Panc1 (cell line): ENCODE measurements around the gene ZBTB37. TPM values are rescaled to one million over a fixed set of nuclear protein-coding genes. Genes with fewer than 3 reads are reported as not detected.

Source experiments
- ATAC-seq: fragments of 200-7000 bp; cut with Tn5 transposase; 2 replicates; pipeline ENCODE4 v1.9.1; 2020; ENCODE audit warnings: mild to moderate bottlenecking, moderate library complexity
- BruUV-seq: library from RNA; stranded (reverse); fragments of 400-500 nt; replicated peaks from 2 replicates; lab custom pipeline; 2021; lab: Mats Ljungman, UMichigan
- CTCF ChIA-PET: fragments of 300-600 bp; sonication (Branson Sonifier 250); formaldehyde crosslinking; loops from one replicate; lab custom pipeline; 2022; ENCODE audit warnings: antibody characterized with exemption; lab: Charles Lee
- POLR2A ChIA-PET: fragments of 300-600 bp; sonication (Branson Sonifier 250); formaldehyde crosslinking; loops from one replicate; lab custom pipeline; 2022; ENCODE audit warnings: antibody characterized with exemption; lab: Charles Lee
- DNase-seq: peaks from one replicate; pipeline ENCODE4 v3.0.0-alpha.2; 2010; ENCODE audit warnings: low read depth, low spot score
- H3K27ac ChIP-seq: 2 replicates; pipeline ENCODE4 v1.5.1; 2011; ENCODE audit warnings: mild to moderate bottlenecking, low read length, inconsistent platforms
- H3K27me3 ChIP-seq: fragments of 200-500 bp; sonication (Bioruptor generic); 2 replicates; pipeline ENCODE4 v1.6.0; 2014; ENCODE audit warnings: low read length, inconsistent platforms; ENCODE audit not compliant: control insufficient read depth, insufficient read depth
- H3K36me3 ChIP-seq: fragments of 200-500 bp; sonication (Bioruptor generic); 2 replicates; pipeline ENCODE4 v1.5.1; 2014; ENCODE audit warnings: inconsistent platforms, mild to moderate bottlenecking, low read length, moderate library complexity; ENCODE audit not compliant: control insufficient read depth, insufficient read depth
- H3K4me1 ChIP-seq: 2 replicates; pipeline ENCODE4 v1.5.1; 2011; ENCODE audit warnings: inconsistent platforms, mild to moderate bottlenecking, low read length, moderate library complexity; ENCODE audit not compliant: control insufficient read depth, insufficient read depth
- H3K4me3 ChIP-seq, 2 experiments: 2 replicates each; pipeline ENCODE4 v1.5.1; 2011 to 2012; ENCODE audit warnings: low read depth in 2 of 2, low read length in 2 of 2, mild to moderate bottlenecking in 2 of 2, inconsistent platforms in 1 of 2, moderate library complexity in 1 of 2
- H3K9me3 ChIP-seq: fragments of 200-500 bp; sonication (Bioruptor generic); 2 replicates; pipeline ENCODE4 v1.5.1; 2014; ENCODE audit warnings: low read depth, mild to moderate bottlenecking, inconsistent platforms, low read length, moderate library complexity; ENCODE audit not compliant: control insufficient read depth, insufficient read depth
- CTCF ChIP-seq: fragments of 450-650 bp; IDR thresholded peaks from 2 replicates; pipeline ENCODE4 v1.5.1; 2017; ENCODE audit warnings: mild to moderate bottlenecking
- POLR2AphosphoS5 ChIP-seq: IDR thresholded peaks from 2 replicates; pipeline ENCODE4 v1.6.1; 2012; ENCODE audit warnings: mild to moderate bottlenecking, low read depth, low read length, moderate library complexity
- SIN3A ChIP-seq: IDR thresholded peaks from 2 replicates; pipeline ENCODE4 v1.6.1; 2012; ENCODE audit warnings: low read depth, mild to moderate bottlenecking, low read length, moderate library complexity, borderline replicate concordance; ENCODE audit not compliant: insufficient read depth
- TCF7L2 ChIP-seq: IDR thresholded peaks from 2 replicates; pipeline ENCODE4 v1.6.1; 2011; ENCODE audit warnings: mild to moderate bottlenecking, low read depth, low read length, inconsistent platforms
- in situ Hi-C: cut with HindIII; loops from 2 replicates; pipeline ENCODE4 v1.10.0; 2016; ENCODE audit warnings: low sequenced_read_pairs, low pct_unique_long_range_greater_than_20kb
- intact Hi-C: fragments of 100-400 bp; cut with micrococcal nuclease; formaldehyde crosslinking; loops from one replicate; pipeline ENCODE4 v1.10.0; 2022; ENCODE audit not compliant: unreplicated experiment
- total RNA-seq: library from RNA; stranded (reverse); gene quantifications from one replicate; pipeline ENCODE4 v1.2.1, GENCODE V29; 2021; ENCODE audit not compliant: unreplicated experiment
- TF ChIP-seq, protein P1 (sequence below), 2 experiments: IDR thresholded peaks; 2 replicates each; pipeline ENCODE4 v1.6.1; 2011 to 2012; ENCODE audit warnings: low read depth in 2 of 2, control low read depth in 1 of 2, low read length in 1 of 2, mild to moderate bottlenecking in 1 of 2, moderate library complexity in 1 of 2; ENCODE audit not compliant: insufficient read depth in 1 of 2

Gene ZBTB37
- total RNA-seq, 1 experiment from 2014 or later = 11.6 TPM

- POLR2A ChIA-PET = no interaction called here
- H3K4me3 ChIP-seq = no peak overlapping the region
- no peak overlapping the region for H3K27ac ChIP-seq
- no peaks in the 10 kb centered on the region for H3K9me3 ChIP-seq
- no peaks in the 10 kb centered on the region; the same call in 1 of the 2 replicates for H3K27me3 ChIP-seq
- in situ Hi-C loops = no loop called here
- H3K36me3 ChIP-seq = no peaks in the 10 kb centered on the region
- no peak for ATAC-seq
- TF ChIP-seq CTCF (no peak), POLR2AphosphoS5 (no peak), SIN3A (no peak), TCF7L2 (no peak)
- TF ChIP-seq, protein P1, sequence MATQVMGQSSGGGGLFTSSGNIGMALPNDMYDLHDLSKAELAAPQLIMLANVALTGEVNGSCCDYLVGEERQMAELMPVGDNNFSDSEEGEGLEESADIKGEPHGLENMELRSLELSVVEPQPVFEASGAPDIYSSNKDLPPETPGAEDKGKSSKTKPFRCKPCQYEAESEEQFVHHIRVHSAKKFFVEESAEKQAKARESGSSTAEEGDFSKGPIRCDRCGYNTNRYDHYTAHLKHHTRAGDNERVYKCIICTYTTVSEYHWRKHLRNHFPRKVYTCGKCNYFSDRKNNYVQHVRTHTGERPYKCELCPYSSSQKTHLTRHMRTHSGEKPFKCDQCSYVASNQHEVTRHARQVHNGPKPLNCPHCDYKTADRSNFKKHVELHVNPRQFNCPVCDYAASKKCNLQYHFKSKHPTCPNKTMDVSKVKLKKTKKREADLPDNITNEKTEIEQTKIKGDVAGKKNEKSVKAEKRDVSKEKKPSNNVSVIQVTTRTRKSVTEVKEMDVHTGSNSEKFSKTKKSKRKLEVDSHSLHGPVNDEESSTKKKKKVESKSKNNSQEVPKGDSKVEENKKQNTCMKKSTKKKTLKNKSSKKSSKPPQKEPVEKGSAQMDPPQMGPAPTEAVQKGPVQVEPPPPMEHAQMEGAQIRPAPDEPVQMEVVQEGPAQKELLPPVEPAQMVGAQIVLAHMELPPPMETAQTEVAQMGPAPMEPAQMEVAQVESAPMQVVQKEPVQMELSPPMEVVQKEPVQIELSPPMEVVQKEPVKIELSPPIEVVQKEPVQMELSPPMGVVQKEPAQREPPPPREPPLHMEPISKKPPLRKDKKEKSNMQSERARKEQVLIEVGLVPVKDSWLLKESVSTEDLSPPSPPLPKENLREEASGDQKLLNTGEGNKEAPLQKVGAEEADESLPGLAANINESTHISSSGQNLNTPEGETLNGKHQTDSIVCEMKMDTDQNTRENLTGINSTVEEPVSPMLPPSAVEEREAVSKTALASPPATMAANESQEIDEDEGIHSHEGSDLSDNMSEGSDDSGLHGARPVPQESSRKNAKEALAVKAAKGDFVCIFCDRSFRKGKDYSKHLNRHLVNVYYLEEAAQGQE (IDR thresholded peaks at IDR 0.05; ENCODE audit: insufficient read depth in 1 of 2, low read depth in 2 of 2, low read length in 1 of 2) = no peak
- no peaks in the 10 kb centered on the region for H3K4me1 ChIP-seq
- no TSS peak for BruUV-seq
- DNase-seq = no peak
- intact Hi-C loops = no loop called here
- CTCF ChIA-PET = interaction anchor here (0.5 kb wide), 1 partner anchor 113 kb away, joined by 3 read pairs; no protein-coding TSS in a partner anchor
Measured at GRCh38 chr1:173920861-173921260, 52.7 kb downstream of the ZBTB37 start.

GRCh38 chr1:173925306-173926242 lies 57.4 kb downstream of the ZBTB37 start:
- no peak for ATAC-seq
- CTCF ChIA-PET = no interaction called here

More at GRCh38 chr1:173925306-173926242, 57.4 kb downstream of the ZBTB37 start:
- no peaks in the 10 kb centered on the region; the same call in 1 of the 2 replicates for H3K27me3 ChIP-seq
- no peak for TF ChIP-seq CTCF
- TF ChIP-seq SIN3A = no peak
- no peak for TF ChIP-seq TCF7L2
- no peak for TF ChIP-seq POLR2AphosphoS5
- TF ChIP-seq, protein P1 (IDR thresholded peaks at IDR 0.05; ENCODE audit: insufficient read depth in 1 of 2, low read depth in 2 of 2, low read length in 1 of 2) = no peak
- H3K4me3 ChIP-seq = no peak overlapping the region
- H3K36me3 ChIP-seq = no peaks in the 10 kb centered on the region
- intact Hi-C loops (no loop called here), in situ Hi-C loops (no loop called here)
- H3K4me1 ChIP-seq = no peaks in the 10 kb centered on the region
- DNase-seq = no peak
- POLR2A ChIA-PET = interaction anchor here (0.5 to 0.7 kb wide), 2 partner anchors 447 to 773 kb away, joined by 4 read pairs; no protein-coding TSS in a partner anchor
- no peaks in the 10 kb centered on the region for H3K9me3 ChIP-seq
- no TSS peak for BruUV-seq
- H3K27ac ChIP-seq = no peak overlapping the region
